NOMO-1 treated with DMSO at 0.1 percent for 48 hours (cell line): ENCODE results near the gene MAGI3.

Experiments
- DNase-seq: peaks from one replicate; lab custom pipeline; 2025; ENCODE audit not compliant: unreplicated experiment; lab: John Stamatoyannopoulos, UW

Gene MAGI3

GRCh38 chr1:113389953-113390834 is at the start of gene MAGI3:
MAGI3 (plus strand) TSS chr1:113390515; CDS start chr1:113391034, 519 bp downstream.
- DNase-seq: peak; percentile 90

- DNase-seq: no peak
Observed at GRCh38 chr1:113353580-113353979, 36.7 kb upstream of the MAGI3 start.

- no peak for DNase-seq
Observed at GRCh38 chr1:113363935-113364334, 26.4 kb upstream of the MAGI3 start.

GRCh38 chr1:113369040-113369439 is 21.3 kb upstream of the MAGI3 start:
- DNase-seq: no peak

GRCh38 chr1:113369699-113370098 is 20.6 kb upstream of the MAGI3 start:
- DNase-seq: no peak

GRCh38 chr1:113370868-113371267 is 19.4 kb upstream of the MAGI3 start:
- DNase-seq: no peak

- DNase-seq: no peak
Observed at GRCh38 chr1:113372546-113372945, 17.8 kb upstream of the MAGI3 start.

GRCh38 chr1:113373644-113374043 is 16.7 kb upstream of the MAGI3 start:
- no peak for DNase-seq

GRCh38 chr1:113375878-113376277 is 14.4 kb upstream of the MAGI3 start:
- no peak for DNase-seq

- no peak for DNase-seq
Observed at GRCh38 chr1:113380075-113380474, 10.2 kb upstream of the MAGI3 start.

- no peak for DNase-seq
Observed at GRCh38 chr1:113388017-113388620, 2.2 kb upstream of the MAGI3 start.

GRCh38 chr1:113388621-113389358 is 1.5 kb upstream of the MAGI3 start:
- no peak for DNase-seq

- DNase-seq: no peak
Observed at GRCh38 chr1:113389359-113389952, 859 bp upstream of the MAGI3 start.

GRCh38 chr1:113390871-113391648 is 745 bp downstream of the MAGI3 start:
- no peak for DNase-seq

- DNase-seq: no peak
Observed at GRCh38 chr1:113391649-113392271, 1.4 kb downstream of the MAGI3 start.

GRCh38 chr1:113392541-113393128 is 2.3 kb downstream of the MAGI3 start:
- no peak for DNase-seq

GRCh38 chr1:113394043-113394862 is 3.9 kb downstream of the MAGI3 start:
- no peak for DNase-seq

GRCh38 chr1:113394863-113395259 is 4.5 kb downstream of the MAGI3 start:
- DNase-seq: no peak

- DNase-seq: no peak
Observed at GRCh38 chr1:113396102-113396501, 5.8 kb downstream of the MAGI3 start.
